WTC11 (cell line): ENCODE data around the gene BTN3A1. TPM values are rescaled to one million over a fixed set of nuclear protein-coding genes. Genes with fewer than 3 reads are reported as not detected.

Source experiments
- ATAC-seq: fragments of 200-7000 bp; cut with Tn5 transposase; 2 replicates; pipeline ENCODE4 v1.10.0; 2021; ENCODE audit warnings: mild to moderate bottlenecking, moderate library complexity
- CTCF ChIA-PET: fragments of 300-600 bp; sonication (Branson Sonifier 250); formaldehyde crosslinking; loops from one replicate; lab custom pipeline; 2021; ENCODE audit warnings: antibody characterized with exemption; lab: Charles Lee
- POLR2A ChIA-PET: fragments of 350-600 bp; sonication (Branson Sonifier 250); formaldehyde crosslinking; loops from one replicate; lab custom pipeline; 2021; ENCODE audit warnings: antibody characterized with exemption; lab: Charles Lee
- DNase-seq: peaks from one replicate; pipeline ENCODE4 v3.0.0; 2021; ENCODE audit warnings: low spot score
- H3K27ac Mint-ChIP-seq: 2 replicates; pipeline ENCODE4 v1.8.0; 2021; ENCODE audit warnings: mixed read lengths
- H3K27me3 Mint-ChIP-seq: 2 replicates; pipeline ENCODE4 v1.8.0; 2021; ENCODE audit warnings: low read depth, mild to moderate bottlenecking, moderate library complexity, mixed read lengths
- H3K36me3 Mint-ChIP-seq: 2 replicates; pipeline ENCODE4 v1.8.0; 2021; ENCODE audit warnings: mixed read lengths
- H3K4me1 Mint-ChIP-seq: 2 replicates; pipeline ENCODE4 v1.8.0; 2022; ENCODE audit warnings: mixed read lengths
- H3K4me3 Mint-ChIP-seq: 2 replicates; pipeline ENCODE4 v1.8.0; 2021; ENCODE audit warnings: mild to moderate bottlenecking, moderate library complexity, mixed read lengths
- H3K9me3 Mint-ChIP-seq: 2 replicates; pipeline ENCODE4 v1.8.0; 2021; ENCODE audit warnings: mixed read lengths
- ATF1 ChIP-seq: sonication (generic); formaldehyde crosslinking; IDR thresholded peaks from 2 replicates; pipeline ENCODE4 v1.8.1; 2023; ENCODE audit warnings: mild to moderate bottlenecking, moderate library complexity, missing genetic modification reagents
- ERG ChIP-seq: fragments of 250-450 bp; sonication (Bioruptor Pico); IDR thresholded peaks from 2 replicates; pipeline ENCODE4 v1.8.0; 2021; ENCODE audit warnings: mild to moderate bottlenecking
- FOXK1 ChIP-seq: sonication (generic); formaldehyde crosslinking; IDR thresholded peaks from 2 replicates; pipeline ENCODE4 v1.8.0; 2022; ENCODE audit warnings: mild to moderate bottlenecking, moderate library complexity, missing genetic modification reagents
- GABPB1 ChIP-seq: sonication (generic); formaldehyde crosslinking; IDR thresholded peaks from 2 replicates; pipeline ENCODE4 v1.8.1; 2023; ENCODE audit warnings: mild to moderate bottlenecking, missing genetic modification reagents
- HMGA2 ChIP-seq: fragments of 250-450 bp; sonication (Bioruptor Pico); IDR thresholded peaks from 2 replicates; pipeline ENCODE4 v1.4.0; 2021; ENCODE audit warnings: mild to moderate bottlenecking, moderate library complexity
- JAZF1 ChIP-seq: fragments of 250-450 bp; sonication (Bioruptor Pico); IDR thresholded peaks from 2 replicates; pipeline ENCODE4 v1.9.0; 2021; ENCODE audit warnings: moderate library complexity, mild to moderate bottlenecking, inconsistent platforms
- NFATC4 ChIP-seq: fragments of 250-450 bp; sonication (Bioruptor Pico); IDR thresholded peaks from 2 replicates; pipeline ENCODE4 v1.9.0; 2021; ENCODE audit warnings: mild to moderate bottlenecking
- NFE2L1 ChIP-seq: sonication (generic); formaldehyde crosslinking; IDR thresholded peaks from 2 replicates; pipeline ENCODE4 v1.8.1; 2023; ENCODE audit warnings: missing genetic modification reagents
- NFYB ChIP-seq: sonication (generic); formaldehyde crosslinking; conservative IDR thresholded peaks from 2 replicates; pipeline ENCODE4 v1.8.0; 2022; ENCODE audit warnings: low read depth, missing genetic modification reagents
- RORB ChIP-seq: fragments of 250-450 bp; sonication (Bioruptor Pico); IDR thresholded peaks from 2 replicates; pipeline ENCODE4 v1.9.0; 2021; ENCODE audit warnings: mild to moderate bottlenecking
- SOX15 ChIP-seq: fragments of 250-450 bp; sonication (Bioruptor Pico); IDR thresholded peaks from 2 replicates; pipeline ENCODE4 v1.9.0; 2021; ENCODE audit warnings: mild to moderate bottlenecking
- ZBTB21 ChIP-seq: sonication (generic); formaldehyde crosslinking; IDR thresholded peaks from 2 replicates; pipeline ENCODE4 v1.8.1; 2023; ENCODE audit warnings: mild to moderate bottlenecking, missing genetic modification reagents, borderline replicate concordance
- ZNF416 ChIP-seq: fragments of 250-450 bp; sonication (Bioruptor Pico); IDR thresholded peaks from 2 replicates; pipeline ENCODE4 v1.9.0; 2021; ENCODE audit warnings: mild to moderate bottlenecking, inconsistent platforms
- ZNF425 ChIP-seq: fragments of 250-450 bp; sonication (Bioruptor Pico); conservative IDR thresholded peaks from 2 replicates; pipeline ENCODE4 v1.9.0; 2021; ENCODE audit warnings: mild to moderate bottlenecking
- ZSCAN18 ChIP-seq: fragments of 250-450 bp; sonication (Bioruptor Pico); IDR thresholded peaks from 2 replicates; pipeline ENCODE4 v2.1.2; 2022; ENCODE audit warnings: mild to moderate bottlenecking, moderate library complexity
- total RNA-seq: library from RNA; stranded (reverse); gene quantifications from 3 replicates; pipeline ENCODE4 v1.2.3, GENCODE V29; 2021
- TF ChIP-seq, protein P1 (sequence below): sonication (generic); formaldehyde crosslinking; conservative IDR thresholded peaks from 2 replicates; pipeline ENCODE4 v1.8.1; 2023; ENCODE audit warnings: mild to moderate bottlenecking, low read depth, missing genetic modification reagents, moderate library complexity
- TF ChIP-seq, protein P2 (sequence below): fragments of 250-450 bp; sonication (Bioruptor Pico); IDR thresholded peaks from 2 replicates; pipeline ENCODE4 v1.9.0; 2021; ENCODE audit warnings: moderate library complexity, mild to moderate bottlenecking, inconsistent platforms, borderline replicate concordance
- TF ChIP-seq, protein P3 (sequence below): sonication (generic); formaldehyde crosslinking; IDR thresholded peaks from 2 replicates; pipeline ENCODE4 v1.8.0; 2023; ENCODE audit warnings: missing genetic modification reagents, mild to moderate bottlenecking, borderline replicate concordance
- TF ChIP-seq, protein P4 (sequence below): sonication (generic); formaldehyde crosslinking; IDR thresholded peaks from 2 replicates; pipeline ENCODE4 v1.8.1; 2023; ENCODE audit warnings: mild to moderate bottlenecking, missing genetic modification reagents

BTN3A1 gene
- total RNA-seq, 1 experiment from 2014 or later: 4.5 TPM

- no peaks in the 10 kb centered on the region for H3K27me3 Mint-ChIP-seq
- TF ChIP-seq GABPB1 (CRISPR knock-in tag): peak; percentile 68
- no peak for TF ChIP-seq HMGA2 (CRISPR knock-in tag)
- no peak for TF ChIP-seq NFATC4 (CRISPR knock-in tag)
- no peak for TF ChIP-seq NFE2L1 (CRISPR knock-in tag)
- TF ChIP-seq ERG (CRISPR knock-in tag): no peak
- POLR2A ChIA-PET: no interaction called here
- ATAC-seq (peak; percentile 55), DNase-seq (no peak)
- H3K4me3 Mint-ChIP-seq: no peak overlapping the region
- CTCF ChIA-PET: interaction anchor here (1.0 kb wide), 1 partner anchor 47 kb away, joined by 4 read pairs; no protein-coding TSS in a partner anchor
- H3K4me1 Mint-ChIP-seq: peaks cover 23% of the 10 kb centered on the region
- H3K36me3 Mint-ChIP-seq: peaks cover 36% of the 10 kb centered on the region
- no peaks in the 10 kb centered on the region for H3K9me3 Mint-ChIP-seq
- H3K27ac Mint-ChIP-seq: peak overlapping the region; percentile 15; the same call in 1 of the 2 replicates
Measured at GRCh38 chr6:26389349-26389894, 12.7 kb upstream of the BTN3A1 start.

GRCh38 chr6:26390531-26390930 lies 11.5 kb upstream of the BTN3A1 start:
- ChIA-PET CTCF (no interaction called here), POLR2A (interaction anchor here (0.7 kb wide), 1 partner anchor 115 kb away, joined by 3 read pairs; no protein-coding TSS in a partner anchor)
- no peaks in the 10 kb centered on the region for H3K9me3 Mint-ChIP-seq
- no peak for DNase-seq
- H3K4me1 Mint-ChIP-seq: peaks cover 20% of the 10 kb centered on the region
- no peak overlapping the region for H3K4me3 Mint-ChIP-seq
- H3K36me3 Mint-ChIP-seq: peaks cover 32% of the 10 kb centered on the region
- no peaks in the 10 kb centered on the region for H3K27me3 Mint-ChIP-seq
- no peak overlapping the region for H3K27ac Mint-ChIP-seq
- no peak for ATAC-seq
- TF ChIP-seq SOX15 (CRISPR knock-in tag) (no peak), NFYB (no peak), JAZF1 (CRISPR knock-in tag) (no peak), ZBTB21 (CRISPR knock-in tag) (no peak), NFE2L1 (CRISPR knock-in tag) (no peak), ATF1 (CRISPR knock-in tag) (no peak), ZSCAN18 (CRISPR knock-in tag) (no peak), ZNF416 (no peak), ZNF425 (no peak), RORB (CRISPR knock-in tag) (no peak), FOXK1 (CRISPR knock-in tag) (no peak)
- TF ChIP-seq, protein P1, sequence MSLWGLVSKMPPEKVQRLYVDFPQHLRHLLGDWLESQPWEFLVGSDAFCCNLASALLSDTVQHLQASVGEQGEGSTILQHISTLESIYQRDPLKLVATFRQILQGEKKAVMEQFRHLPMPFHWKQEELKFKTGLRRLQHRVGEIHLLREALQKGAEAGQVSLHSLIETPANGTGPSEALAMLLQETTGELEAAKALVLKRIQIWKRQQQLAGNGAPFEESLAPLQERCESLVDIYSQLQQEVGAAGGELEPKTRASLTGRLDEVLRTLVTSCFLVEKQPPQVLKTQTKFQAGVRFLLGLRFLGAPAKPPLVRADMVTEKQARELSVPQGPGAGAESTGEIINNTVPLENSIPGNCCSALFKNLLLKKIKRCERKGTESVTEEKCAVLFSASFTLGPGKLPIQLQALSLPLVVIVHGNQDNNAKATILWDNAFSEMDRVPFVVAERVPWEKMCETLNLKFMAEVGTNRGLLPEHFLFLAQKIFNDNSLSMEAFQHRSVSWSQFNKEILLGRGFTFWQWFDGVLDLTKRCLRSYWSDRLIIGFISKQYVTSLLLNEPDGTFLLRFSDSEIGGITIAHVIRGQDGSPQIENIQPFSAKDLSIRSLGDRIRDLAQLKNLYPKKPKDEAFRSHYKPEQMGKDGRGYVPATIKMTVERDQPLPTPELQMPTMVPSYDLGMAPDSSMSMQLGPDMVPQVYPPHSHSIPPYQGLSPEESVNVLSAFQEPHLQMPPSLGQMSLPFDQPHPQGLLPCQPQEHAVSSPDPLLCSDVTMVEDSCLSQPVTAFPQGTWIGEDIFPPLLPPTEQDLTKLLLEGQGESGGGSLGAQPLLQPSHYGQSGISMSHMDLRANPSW (CRISPR knock-in tag): no peak
- TF ChIP-seq, protein P2, sequence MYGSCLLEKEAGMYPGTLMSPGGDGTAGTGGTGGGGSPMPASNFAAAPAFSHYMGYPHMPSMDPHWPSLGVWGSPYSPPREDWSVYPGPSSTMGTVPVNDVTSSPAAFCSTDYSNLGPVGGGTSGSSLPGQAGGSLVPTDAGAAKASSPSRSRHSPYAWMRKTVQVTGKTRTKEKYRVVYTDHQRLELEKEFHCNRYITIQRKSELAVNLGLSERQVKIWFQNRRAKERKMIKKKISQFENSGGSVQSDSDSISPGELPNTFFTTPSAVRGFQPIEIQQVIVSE (CRISPR knock-in tag): no peak
- TF ChIP-seq, protein P3, sequence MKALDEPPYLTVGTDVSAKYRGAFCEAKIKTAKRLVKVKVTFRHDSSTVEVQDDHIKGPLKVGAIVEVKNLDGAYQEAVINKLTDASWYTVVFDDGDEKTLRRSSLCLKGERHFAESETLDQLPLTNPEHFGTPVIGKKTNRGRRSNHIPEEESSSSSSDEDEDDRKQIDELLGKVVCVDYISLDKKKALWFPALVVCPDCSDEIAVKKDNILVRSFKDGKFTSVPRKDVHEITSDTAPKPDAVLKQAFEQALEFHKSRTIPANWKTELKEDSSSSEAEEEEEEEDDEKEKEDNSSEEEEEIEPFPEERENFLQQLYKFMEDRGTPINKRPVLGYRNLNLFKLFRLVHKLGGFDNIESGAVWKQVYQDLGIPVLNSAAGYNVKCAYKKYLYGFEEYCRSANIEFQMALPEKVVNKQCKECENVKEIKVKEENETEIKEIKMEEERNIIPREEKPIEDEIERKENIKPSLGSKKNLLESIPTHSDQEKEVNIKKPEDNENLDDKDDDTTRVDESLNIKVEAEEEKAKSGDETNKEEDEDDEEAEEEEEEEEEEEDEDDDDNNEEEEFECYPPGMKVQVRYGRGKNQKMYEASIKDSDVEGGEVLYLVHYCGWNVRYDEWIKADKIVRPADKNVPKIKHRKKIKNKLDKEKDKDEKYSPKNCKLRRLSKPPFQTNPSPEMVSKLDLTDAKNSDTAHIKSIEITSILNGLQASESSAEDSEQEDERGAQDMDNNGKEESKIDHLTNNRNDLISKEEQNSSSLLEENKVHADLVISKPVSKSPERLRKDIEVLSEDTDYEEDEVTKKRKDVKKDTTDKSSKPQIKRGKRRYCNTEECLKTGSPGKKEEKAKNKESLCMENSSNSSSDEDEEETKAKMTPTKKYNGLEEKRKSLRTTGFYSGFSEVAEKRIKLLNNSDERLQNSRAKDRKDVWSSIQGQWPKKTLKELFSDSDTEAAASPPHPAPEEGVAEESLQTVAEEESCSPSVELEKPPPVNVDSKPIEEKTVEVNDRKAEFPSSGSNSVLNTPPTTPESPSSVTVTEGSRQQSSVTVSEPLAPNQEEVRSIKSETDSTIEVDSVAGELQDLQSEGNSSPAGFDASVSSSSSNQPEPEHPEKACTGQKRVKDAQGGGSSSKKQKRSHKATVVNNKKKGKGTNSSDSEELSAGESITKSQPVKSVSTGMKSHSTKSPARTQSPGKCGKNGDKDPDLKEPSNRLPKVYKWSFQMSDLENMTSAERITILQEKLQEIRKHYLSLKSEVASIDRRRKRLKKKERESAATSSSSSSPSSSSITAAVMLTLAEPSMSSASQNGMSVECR (CRISPR knock-in tag): no peak
- TF ChIP-seq, protein P4, sequence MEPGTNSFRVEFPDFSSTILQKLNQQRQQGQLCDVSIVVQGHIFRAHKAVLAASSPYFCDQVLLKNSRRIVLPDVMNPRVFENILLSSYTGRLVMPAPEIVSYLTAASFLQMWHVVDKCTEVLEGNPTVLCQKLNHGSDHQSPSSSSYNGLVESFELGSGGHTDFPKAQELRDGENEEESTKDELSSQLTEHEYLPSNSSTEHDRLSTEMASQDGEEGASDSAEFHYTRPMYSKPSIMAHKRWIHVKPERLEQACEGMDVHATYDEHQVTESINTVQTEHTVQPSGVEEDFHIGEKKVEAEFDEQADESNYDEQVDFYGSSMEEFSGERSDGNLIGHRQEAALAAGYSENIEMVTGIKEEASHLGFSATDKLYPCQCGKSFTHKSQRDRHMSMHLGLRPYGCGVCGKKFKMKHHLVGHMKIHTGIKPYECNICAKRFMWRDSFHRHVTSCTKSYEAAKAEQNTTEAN: no peak
